Stimulated activated CD8-positive, alpha-beta memory T cell treated with anti-CD3 and anti-CD28 coated beads, Interleukin-15, amount 100 ng/mL, for 24 hours (primary cell): ENCODE measurements around the gene TNFRSF25.

Source experiments
- DNase-seq: peaks from one replicate; pipeline ENCODE4 v3.0.0-alpha.2; 2020; ENCODE audit warnings: low read depth

The TNFRSF25 gene

DNA sequence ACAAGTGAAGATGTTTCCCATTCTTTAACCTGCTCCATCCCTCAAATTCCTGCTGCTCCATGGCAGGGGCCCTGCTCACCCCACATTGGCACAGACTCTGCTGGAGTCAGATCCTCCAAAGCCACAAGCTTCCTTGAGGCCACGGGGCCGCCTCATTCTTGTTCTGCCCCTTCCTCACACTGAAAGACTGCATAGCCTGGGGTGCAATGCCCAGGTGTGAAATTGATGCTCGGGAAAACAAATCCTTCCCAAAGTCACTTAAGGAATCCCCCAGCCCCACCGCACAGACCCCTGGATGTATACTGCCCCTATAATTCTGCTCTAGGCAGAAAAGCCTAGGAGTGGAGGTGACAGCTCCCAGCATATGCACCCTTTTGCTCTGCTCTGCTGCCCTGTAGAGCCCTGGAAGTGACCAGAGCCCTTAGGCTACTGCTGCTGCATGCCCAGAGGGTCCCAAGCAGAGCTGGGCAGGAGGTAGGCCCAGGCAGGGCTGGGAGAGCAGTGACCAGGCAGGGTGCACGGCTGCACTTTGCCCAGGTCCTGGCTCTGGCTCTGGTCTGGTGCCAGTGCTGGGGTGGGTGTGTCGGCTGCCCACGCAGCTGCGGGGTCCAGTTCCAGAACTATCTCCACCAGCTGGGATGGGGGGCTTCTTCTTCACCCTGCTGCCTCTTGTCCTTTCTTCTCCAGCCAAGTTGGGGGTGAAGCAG lies 47.9 kb downstream of the TNFRSF25 start:
- DNase-seq, result no peak

DNA sequence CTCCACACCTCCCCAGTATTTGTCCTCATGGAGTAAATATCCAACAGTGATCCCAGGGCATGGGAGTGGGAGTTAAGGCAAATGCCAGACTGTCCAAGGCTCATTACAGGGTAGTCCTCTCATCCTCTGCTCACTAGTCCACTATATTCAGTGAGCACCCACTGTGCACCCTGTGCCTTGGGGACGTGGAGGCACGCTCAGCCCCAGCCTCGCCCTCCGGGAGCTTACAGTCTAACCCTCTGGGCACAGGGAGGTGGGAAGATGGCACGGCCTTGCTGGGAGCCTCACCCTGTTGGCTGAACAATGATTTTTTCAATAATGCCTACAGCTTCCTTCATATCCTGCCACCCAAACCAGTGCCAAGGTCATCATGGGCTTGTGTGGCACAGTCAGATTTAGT lies 49.1 kb downstream of the TNFRSF25 start:
- DNase-seq, result no peak

DNA sequence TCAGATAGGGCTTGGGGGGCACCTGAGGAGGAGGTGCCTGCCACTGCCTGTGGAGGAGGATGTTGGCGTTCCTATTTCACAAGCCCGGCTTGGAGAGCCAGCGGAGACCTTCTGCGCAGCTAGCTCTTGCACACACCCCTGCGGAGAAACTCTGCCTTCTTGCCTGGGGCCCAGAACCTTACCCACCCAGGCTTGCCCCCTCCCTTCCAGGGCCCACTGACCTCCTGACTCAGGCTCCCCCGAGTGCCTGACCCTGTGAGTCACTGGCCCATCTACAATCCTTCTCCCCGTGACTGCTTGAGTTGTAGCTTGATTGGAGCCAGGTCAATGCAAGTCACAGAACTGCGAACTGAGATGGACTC lies 49.7 kb downstream of the TNFRSF25 start:
- DNase-seq, result no peak

DNA sequence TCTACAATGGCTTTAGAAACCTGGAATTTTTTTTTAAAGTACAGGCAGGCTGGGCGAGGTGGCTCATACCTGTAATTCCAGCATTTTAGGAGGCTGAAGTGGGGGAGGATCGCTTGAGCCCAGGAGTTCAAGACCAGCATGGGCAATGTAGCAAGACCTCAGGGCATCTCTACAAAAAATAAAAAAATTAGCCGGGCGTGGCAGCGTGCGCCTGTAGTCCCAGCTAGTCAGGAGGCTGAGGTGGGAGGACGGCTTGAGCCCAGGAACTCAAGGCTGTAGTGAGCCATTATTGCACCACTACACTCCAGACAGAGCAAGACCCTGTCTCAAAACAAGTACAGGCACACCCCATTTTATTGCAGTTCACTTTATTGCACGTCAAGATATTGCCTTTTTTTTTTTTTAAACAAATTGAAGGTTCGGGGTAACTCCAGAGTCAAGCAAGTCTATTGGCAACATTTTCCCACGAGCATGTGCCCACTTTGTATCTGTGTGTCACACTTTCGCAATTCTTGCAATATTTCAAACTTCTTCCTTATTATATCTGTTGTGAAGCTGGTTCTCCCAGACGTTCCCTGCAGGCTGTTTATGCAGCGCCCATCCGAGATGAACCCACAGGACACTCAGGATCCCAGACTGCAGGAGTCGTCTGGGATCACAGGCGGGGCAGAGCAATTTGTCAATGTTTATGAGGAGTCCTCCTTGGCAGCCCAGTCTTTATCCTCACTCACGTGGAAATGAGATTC lies 50.9 kb downstream of the TNFRSF25 start:
- DNase-seq, result no peak

DNA sequence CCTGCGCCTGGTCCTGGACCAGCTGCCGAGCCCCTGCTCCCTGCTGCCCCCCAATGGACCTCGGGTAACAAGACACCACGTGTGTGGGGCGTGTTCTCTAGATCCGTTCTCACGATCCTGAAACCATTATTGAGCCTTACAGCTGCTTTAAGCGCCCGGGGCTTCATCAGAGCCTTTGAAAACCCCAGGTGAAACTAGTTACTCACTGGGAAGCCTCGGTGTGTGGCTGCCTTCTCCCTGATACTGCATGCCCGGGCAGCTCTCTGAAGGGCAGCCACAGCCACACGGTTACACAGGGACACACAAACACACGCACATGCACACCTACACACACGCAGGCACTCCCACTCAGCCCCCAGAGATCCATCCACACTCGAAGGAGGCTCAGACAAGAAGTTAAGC lies 51.5 kb downstream of the TNFRSF25 start:
- no peak for DNase-seq

DNA sequence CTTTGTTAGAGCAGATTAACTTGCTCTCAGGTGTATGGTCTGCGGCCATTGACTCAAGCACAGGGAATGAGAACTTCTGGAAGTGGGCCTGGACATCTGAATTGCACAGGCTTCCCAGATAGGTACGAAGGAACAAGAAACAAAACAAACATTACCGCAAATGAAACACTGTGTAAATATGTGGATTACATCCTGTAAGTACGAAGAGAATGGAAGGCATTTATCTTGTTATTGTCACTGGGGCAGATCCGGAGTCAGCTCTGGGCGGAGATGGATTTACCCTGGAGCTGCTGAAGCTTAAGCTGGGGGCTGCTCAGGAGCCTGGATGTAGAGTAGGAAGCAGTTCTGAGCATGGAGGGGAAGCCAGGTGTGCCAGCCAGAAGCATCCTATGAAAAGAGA lies 53.1 kb downstream of the TNFRSF25 start:
- DNase-seq, result no peak
